ENCODE data around the gene KLHL2. TPM values are rescaled to one million over a fixed set of nuclear protein-coding genes. Genes with fewer than 3 reads are reported as not detected.

The KLHL2 gene
- total RNA-seq, 1 experiment from 2014 or later: 23.7 TPM

- POLR2A ChIA-PET (ENCODE audit: low non-redundant PET): no interaction called here
Observed at GRCh38 chr4:165347647-165348569, 140.5 kb downstream of the KLHL2 start.

GRCh38 chr4:165351359-165352130 lies 144.2 kb downstream of the KLHL2 start:
- Histone ChIP-seq H3K4me1 (ENCODE audit: insufficient read depth, low read length, poor library complexity, severe bottlenecking) (no peaks in the 10 kb centered on the region), H3K9me3 (ENCODE audit: low read depth, low read length, poor library complexity, severe bottlenecking) (no peaks in the 10 kb centered on the region), H3K36me3 (ENCODE audit: insufficient read depth, low read length, poor library complexity, severe bottlenecking) (no peaks in the 10 kb centered on the region), H3K27ac (ENCODE audit: low read depth, low read length, poor library complexity, severe bottlenecking) (no peak overlapping the region), H3K27me3 (replicated peaks; ENCODE audit: insufficient read depth, low read depth, low read length, poor library complexity) (no peaks in the 10 kb centered on the region), H3K4me3 (ENCODE audit: low read depth, low read length, poor library complexity, severe bottlenecking) (no peak overlapping the region)
- POLR2A ChIA-PET (ENCODE audit: low non-redundant PET): no interaction called here
- TF ChIP-seq EZH2 (IDR thresholded peaks at IDR 0.05; ENCODE audit: borderline replicate concordance, low read depth, low read length, poor library complexity, severe bottlenecking): no peak
- TF ChIP-seq CTCF (conservative IDR thresholded peaks at IDR 0.05; ENCODE audit: low read depth, low read length): 0 out of 2 replicates have a peak, but pooled peaks have one; percentile 33
- BruUV-seq (replicated peaks): no TSS peak
- CTCF ChIA-PET: no interaction called here
- no peak for DNase-seq (ENCODE audit: low spot score)
- intact Hi-C loops (cut with micrococcal nuclease; ENCODE audit: unreplicated experiment): no loop called here

More at GRCh38 chr4:165347647-165348569, 140.5 kb downstream of the KLHL2 start:
- H3K27ac ChIP-seq (ENCODE audit: low read depth, low read length, poor library complexity, severe bottlenecking): no peak overlapping the region
- no TSS peak for BruUV-seq (replicated peaks)
- intact Hi-C loops (cut with micrococcal nuclease; ENCODE audit: unreplicated experiment): no loop called here
- TF ChIP-seq CTCF (conservative IDR thresholded peaks at IDR 0.05; ENCODE audit: low read depth, low read length) (no peak), EZH2 (IDR thresholded peaks at IDR 0.05; ENCODE audit: borderline replicate concordance, low read depth, low read length, poor library complexity, severe bottlenecking) (no peak)
- CTCF ChIA-PET: no interaction called here
- DNase-seq (ENCODE audit: low spot score): no peak
- no peaks in the 10 kb centered on the region for H3K27me3 ChIP-seq (replicated peaks; ENCODE audit: insufficient read depth, low read depth, low read length, poor library complexity)
- no peaks in the 10 kb centered on the region for H3K9me3 ChIP-seq (ENCODE audit: low read depth, low read length, poor library complexity, severe bottlenecking)
- H3K4me1 ChIP-seq (ENCODE audit: insufficient read depth, low read length, poor library complexity, severe bottlenecking): no peaks in the 10 kb centered on the region
- no peak overlapping the region for H3K4me3 ChIP-seq (ENCODE audit: low read depth, low read length, poor library complexity, severe bottlenecking)
- H3K36me3 ChIP-seq (ENCODE audit: insufficient read depth, low read length, poor library complexity, severe bottlenecking): peaks cover 11% of the 10 kb centered on the region

- H3K9me3 ChIP-seq (ENCODE audit: low read depth, low read length, poor library complexity, severe bottlenecking): no peaks in the 10 kb centered on the region
- TF ChIP-seq EZH2 (IDR thresholded peaks at IDR 0.05; ENCODE audit: borderline replicate concordance, low read depth, low read length, poor library complexity, severe bottlenecking) (no peak), CTCF (conservative IDR thresholded peaks at IDR 0.05; ENCODE audit: low read depth, low read length) (peak; percentile 60)
- CTCF ChIA-PET: interaction anchor here (1.0 kb wide), 1 partner anchor 243 kb away, joined by 3 read pairs; the partner anchor contains the start of gene TMEM192
- POLR2A ChIA-PET (ENCODE audit: low non-redundant PET): no interaction called here
- no peaks in the 10 kb centered on the region for H3K36me3 ChIP-seq (ENCODE audit: insufficient read depth, low read length, poor library complexity, severe bottlenecking)
- no TSS peak for BruUV-seq (replicated peaks)
- no peak overlapping the region for H3K27ac ChIP-seq (ENCODE audit: low read depth, low read length, poor library complexity, severe bottlenecking)
- intact Hi-C loops (cut with micrococcal nuclease; ENCODE audit: unreplicated experiment): loop anchor here (1.0 kb wide), 1 partner anchor 108 kb away; no protein-coding TSS in a partner anchor
- peak; percentile 46 for DNase-seq (ENCODE audit: low spot score)
- no peak overlapping the region for H3K4me3 ChIP-seq (ENCODE audit: low read depth, low read length, poor library complexity, severe bottlenecking)
- H3K4me1 ChIP-seq (ENCODE audit: insufficient read depth, low read length, poor library complexity, severe bottlenecking): no peaks in the 10 kb centered on the region
- H3K27me3 ChIP-seq (replicated peaks; ENCODE audit: insufficient read depth, low read depth, low read length, poor library complexity): no peaks in the 10 kb centered on the region
Observed at GRCh38 chr4:165355900-165356300, 148.5 kb downstream of the KLHL2 start.
